K562 (cell line): ENCODE results near the gene BEST2. TPM values are rescaled to one million over a fixed set of nuclear protein-coding genes. Genes with fewer than 3 reads are reported as not detected.

Source experiments
- E2F4 ChIP-seq: sonication (generic); formaldehyde crosslinking; IDR thresholded peaks from 2 replicates; pipeline ENCODE4 v1.8.0; 2022; ENCODE audit warnings: mild to moderate bottlenecking, low read depth, missing genetic modification reagents
- JUN ChIP-seq, 2 experiments: sonication (generic) in 1 of 2; formaldehyde crosslinking in 1 of 2; IDR thresholded peaks; 2 replicates each; pipeline versions ENCODE4 v1.6.1 to v1.8.0; 2012 to 2022; ENCODE audit warnings: borderline replicate concordance in 2 of 2, mild to moderate bottlenecking in 2 of 2, improper control_type of control experiment in 1 of 2, low read depth in 1 of 2, low read length in 1 of 2, missing genetic modification reagents in 1 of 2
- MEF2A ChIP-seq: IDR thresholded peaks from 2 replicates; pipeline ENCODE4 v1.6.1; 2011; ENCODE audit warnings: low read depth, mild to moderate bottlenecking, low read length, moderate library complexity; ENCODE audit not compliant: control insufficient read depth
- PTTG1 ChIP-seq: fragments of 450-650 bp; IDR thresholded peaks from 2 replicates; pipeline ENCODE4 v1.6.1; 2016; ENCODE audit warnings: low read depth, mild to moderate bottlenecking, missing genetic modification characterization, missing compliant biosample characterization
- SIN3B ChIP-seq: fragments of 450-650 bp; IDR thresholded peaks from 2 replicates; pipeline ENCODE4 v1.6.1; 2017; ENCODE audit warnings: low read depth, mild to moderate bottlenecking, moderate library complexity
- TAF1 ChIP-seq: IDR thresholded peaks from 2 replicates; pipeline ENCODE4 v1.6.1; 2011; ENCODE audit warnings: mild to moderate bottlenecking, low read length, moderate library complexity; ENCODE audit not compliant: insufficient read depth, control insufficient read depth, severe bottlenecking; ENCODE audit errors: extremely low read depth
- ZNF592 ChIP-seq: fragments of 450-650 bp; IDR thresholded peaks from 2 replicates; pipeline ENCODE4 v1.6.1; 2017; ENCODE audit warnings: antibody characterized with exemption, mild to moderate bottlenecking
- ZNF609 ChIP-seq: sonication (generic); formaldehyde crosslinking; IDR thresholded peaks from 2 replicates; pipeline ENCODE4 v1.8.1; 2023; ENCODE audit warnings: missing genetic modification reagents, mild to moderate bottlenecking, borderline replicate concordance
- polyA plus RNA-seq, 8 experiments: library from polyadenylated mRNA; depleted of rRNA in 4 of 8; stranded (reverse) in 5 of 8; unstranded in 3 of 8; fragments of >200 nt; fragmentation: Nextera tagmentation in 2 of 8; fragmentation: Illumina TruSeq in 1 of 8; extraction: Ambion mirVana in 2 of 8; extraction: Trizol in 1 of 8; gene quantifications; 2 replicates each; pipeline versions ENCODE4 v1.2.1 to v1.2.3, GENCODE V29; 2011 to 2014; ENCODE audit warnings: inconsistent platforms in 1 of 8, missing spikeins in 1 of 8
- total RNA-seq, 7 experiments: library from RNA; depleted of rRNA in 6 of 7; stranded (reverse); fragments of >200 nt in 6 of 7; fragmentation: Illumina TruSeq in 2 of 7; extraction: Trizol in 2 of 7; gene quantifications; 2 replicates each; pipeline versions ENCODE4 v1.2.1 to v1.2.3, GENCODE V29; 2011 to 2021; ENCODE audit warnings: low replicate concordance in 1 of 7
- TF ChIP-seq, protein P1 (sequence below): sonication (generic); formaldehyde crosslinking; IDR thresholded peaks from 2 replicates; pipeline ENCODE4 v1.9.0; 2022; ENCODE audit warnings: mild to moderate bottlenecking, missing genetic modification reagents
- TF ChIP-seq, protein P2 (sequence below): fragments of 450-650 bp; formaldehyde crosslinking; IDR thresholded peaks from 2 replicates; pipeline ENCODE4 v1.4.0; 2022; ENCODE audit warnings: mild to moderate bottlenecking, moderate library complexity

The BEST2 gene
- total and polyA plus RNA-seq, 9 of the 15 experiments (the other 6 are each of a cell fraction or from before 2014, with no cell fraction given): not detected

DNA sequence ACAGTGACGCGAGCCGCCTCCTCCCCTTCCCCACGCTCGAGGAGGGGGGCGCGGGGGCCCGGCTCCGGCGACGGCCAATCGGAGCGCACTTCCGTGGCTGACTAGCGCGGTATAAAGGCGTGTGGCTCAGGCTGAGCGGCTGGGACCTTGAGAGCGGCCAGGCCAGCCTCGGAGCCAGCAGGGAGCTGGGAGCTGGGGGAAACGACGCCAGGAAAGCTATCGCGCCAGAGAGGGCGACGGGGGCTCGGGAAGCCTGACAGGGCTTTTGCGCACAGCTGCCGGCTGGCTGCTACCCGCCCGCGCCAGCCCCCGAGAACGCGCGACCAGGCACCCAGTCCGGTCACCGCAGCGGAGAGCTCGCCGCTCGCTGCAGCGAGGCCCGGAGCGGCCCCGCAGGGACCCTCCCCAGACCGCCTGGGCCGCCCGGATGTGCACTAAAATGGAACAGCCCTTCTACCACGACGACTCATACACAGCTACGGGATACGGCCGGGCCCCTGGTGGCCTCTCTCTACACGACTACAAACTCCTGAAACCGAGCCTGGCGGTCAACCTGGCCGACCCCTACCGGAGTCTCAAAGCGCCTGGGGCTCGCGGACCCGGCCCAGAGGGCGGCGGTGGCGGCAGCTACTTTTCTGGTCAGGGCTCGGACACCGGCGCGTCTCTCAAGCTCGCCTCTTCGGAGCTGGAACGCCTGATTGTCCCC, 39.9 kb downstream of the BEST2 start, which contains the start of gene JUNB (continued):
- TF ChIP-seq ZNF609 (CRISPR knock-in tag) (peak; percentile 91; the same call in 1 of the 2 replicates), MEF2A (no peak; the same call in 1 of the 2 replicates), SIN3B (peak; percentile 45; the same call in 1 of the 2 replicates), TAF1 (peak; percentile 99), ZNF592 (no peak), E2F4 (no peak), PTTG1 (tag) (no peak), JUN (IDR thresholded peaks at IDR 0.05; ENCODE audit: borderline replicate concordance, low read depth, low read length) (peak; percentile 68; the same call in 1 of the 2 replicates), JUN (CRISPR knock-in tag; IDR thresholded peaks at IDR 0.05; ENCODE audit: borderline replicate concordance) (no peak)
- TF ChIP-seq, protein P1, sequence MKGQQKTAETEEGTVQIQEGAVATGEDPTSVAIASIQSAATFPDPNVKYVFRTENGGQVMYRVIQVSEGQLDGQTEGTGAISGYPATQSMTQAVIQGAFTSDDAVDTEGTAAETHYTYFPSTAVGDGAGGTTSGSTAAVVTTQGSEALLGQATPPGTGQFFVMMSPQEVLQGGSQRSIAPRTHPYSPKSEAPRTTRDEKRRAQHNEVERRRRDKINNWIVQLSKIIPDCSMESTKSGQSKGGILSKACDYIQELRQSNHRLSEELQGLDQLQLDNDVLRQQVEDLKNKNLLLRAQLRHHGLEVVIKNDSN (CRISPR knock-in tag): peak; percentile 25; the same call in 1 of the 2 replicates
- TF ChIP-seq, protein P2, sequence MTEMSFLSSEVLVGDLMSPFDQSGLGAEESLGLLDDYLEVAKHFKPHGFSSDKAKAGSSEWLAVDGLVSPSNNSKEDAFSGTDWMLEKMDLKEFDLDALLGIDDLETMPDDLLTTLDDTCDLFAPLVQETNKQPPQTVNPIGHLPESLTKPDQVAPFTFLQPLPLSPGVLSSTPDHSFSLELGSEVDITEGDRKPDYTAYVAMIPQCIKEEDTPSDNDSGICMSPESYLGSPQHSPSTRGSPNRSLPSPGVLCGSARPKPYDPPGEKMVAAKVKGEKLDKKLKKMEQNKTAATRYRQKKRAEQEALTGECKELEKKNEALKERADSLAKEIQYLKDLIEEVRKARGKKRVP (CRISPR knock-in tag): peak; percentile 54; the same call in 1 of the 2 replicates
